PC-3 (cell line): ENCODE data around the gene EPHA2. TPM values are rescaled to one million over a fixed set of nuclear protein-coding genes. Genes with fewer than 3 reads are reported as not detected.

Experiments
- ATAC-seq: fragments of 200-7000 bp; cut with Tn5 transposase; 2 replicates; pipeline ENCODE4 v1.9.1; 2020; ENCODE audit warnings: mild to moderate bottlenecking, moderate library complexity
- BruUV-seq: library from RNA; stranded (reverse); fragments of 400-500 nt; replicated peaks from 2 replicates; lab custom pipeline; 2021; lab: Mats Ljungman, UMichigan
- CTCF ChIA-PET: fragments of 300-600 bp; sonication (Branson Sonifier 250); formaldehyde crosslinking; loops from one replicate; lab custom pipeline; 2022; ENCODE audit warnings: antibody characterized with exemption; lab: Charles Lee
- POLR2A ChIA-PET: fragments of 300-600 bp; sonication (Branson Sonifier 250); formaldehyde crosslinking; loops from one replicate; lab custom pipeline; 2022; ENCODE audit warnings: antibody characterized with exemption; ENCODE audit not compliant: unreplicated experiment; lab: Charles Lee
- DNase-seq: peaks from one replicate; pipeline ENCODE4 v3.0.0-alpha.2; 2015
- H2AFZ ChIP-seq: fragments of 300-600 bp; sonication (generic); 2 replicates; pipeline ENCODE4 v1.6.0; 2016; ENCODE audit warnings: antibody characterized with exemption, low read length
- H3F3A ChIP-seq: fragments of 300-600 bp; sonication (generic); one replicate; pipeline ENCODE4 v1.6.0; 2017; ENCODE audit warnings: antibody characterized with exemption, low read length, control low read depth, mild to moderate bottlenecking; ENCODE audit not compliant: unreplicated experiment
- H3K27ac ChIP-seq: fragments of 300-600 bp; sonication (generic); 2 replicates; pipeline ENCODE4 v1.5.1; 2016; ENCODE audit warnings: mild to moderate bottlenecking, low read length
- H3K27me3 ChIP-seq: fragments of 300-600 bp; sonication (generic); 2 replicates; pipeline ENCODE4 v1.6.1; 2016; ENCODE audit warnings: low read length, mixed read lengths
- H3K36me3 ChIP-seq: fragments of 300-600 bp; sonication (generic); 2 replicates; pipeline ENCODE4 v1.6.1; 2016; ENCODE audit warnings: low read depth, mixed run types, low read length, mixed read lengths
- H3K4me1 ChIP-seq: fragments of 300-600 bp; sonication (generic); 2 replicates; pipeline ENCODE4 v1.5.1; 2016; ENCODE audit warnings: low read length; ENCODE audit not compliant: insufficient read depth
- H3K4me2 ChIP-seq: fragments of 300-600 bp; sonication (generic); 2 replicates; pipeline ENCODE4 v1.6.0; 2016; ENCODE audit warnings: low read length
- H3K4me3 ChIP-seq: fragments of 300-600 bp; sonication (generic); 2 replicates; pipeline ENCODE4 v1.5.1; 2016; ENCODE audit warnings: mild to moderate bottlenecking, low read length, mixed read lengths
- H3K79me2 ChIP-seq: fragments of 300-600 bp; sonication (generic); 2 replicates; pipeline ENCODE4 v1.6.1; 2017; ENCODE audit warnings: low read length, mixed read lengths
- H3K9ac ChIP-seq: fragments of 300-600 bp; sonication (generic); 2 replicates; pipeline ENCODE4 v1.6.0; 2016; ENCODE audit warnings: mild to moderate bottlenecking, low read length
- H3K9me2 ChIP-seq: fragments of 300-600 bp; sonication (generic); replicated peaks from 2 replicates; pipeline ENCODE4 v1.6.1; 2016; ENCODE audit warnings: mixed run types, low read length, mixed read lengths
- H3K9me3 ChIP-seq: fragments of 300-600 bp; sonication (generic); 2 replicates; pipeline ENCODE4 v1.6.1; 2016; ENCODE audit warnings: low read length, mixed read lengths
- H4K20me1 ChIP-seq: fragments of 300-600 bp; sonication (generic); 2 replicates; pipeline ENCODE4 v1.6.1; 2016; ENCODE audit warnings: low read length, mixed read lengths
- EZH2 ChIP-seq: fragments of 300-600 bp; sonication (generic); IDR thresholded peaks from one replicate; pipeline ENCODE4 v1.6.1; 2017; ENCODE audit warnings: antibody characterized with exemption, mild to moderate bottlenecking, low read length; ENCODE audit not compliant: unreplicated experiment
- EZH2phosphoT487 ChIP-seq: fragments of 300-600 bp; sonication (generic); IDR thresholded peaks from 2 replicates; pipeline ENCODE4 v1.6.1; 2018; ENCODE audit warnings: mild to moderate bottlenecking, antibody characterized with exemption, low read length, borderline replicate concordance
- intact Hi-C: fragments of 100-400 bp; cut with micrococcal nuclease; formaldehyde crosslinking; loops from 2 replicates; pipeline ENCODE4 v1.9.0; 2023
- total RNA-seq: library from RNA; depleted of rRNA; stranded (reverse); fragments of >200 nt; gene quantifications from 2 replicates; pipeline ENCODE4 v1.2.3, GENCODE V29; 2014
- TF ChIP-seq, protein P1 (sequence below): fragments of 300-600 bp; sonication (generic); conservative IDR thresholded peaks from 2 replicates; pipeline ENCODE4 v1.5.1; 2017; ENCODE audit warnings: antibody characterized with exemption, low read depth, mild to moderate bottlenecking, low read length

Gene EPHA2
- total RNA-seq, 1 experiment from 2014 or later, result 459 TPM

DNA sequence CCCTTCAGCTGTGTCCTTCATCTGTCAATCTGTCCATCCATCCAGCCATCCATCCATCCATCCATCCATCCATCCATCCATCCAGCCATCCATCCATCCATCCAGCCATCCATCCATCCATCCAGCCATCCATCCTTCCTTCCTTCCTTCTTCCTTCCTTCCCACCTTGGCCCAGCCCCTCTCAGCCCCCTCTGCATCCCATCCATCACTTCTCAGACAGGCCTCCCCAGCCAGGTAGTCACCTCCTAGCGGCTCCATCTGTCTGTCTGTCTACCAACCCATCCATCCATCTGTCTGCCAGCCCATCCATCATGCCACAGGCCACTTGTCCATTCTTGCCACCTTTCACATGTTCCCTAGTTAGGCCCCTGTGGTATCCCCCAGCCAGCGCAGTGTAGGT is 10.2 kb upstream of the EPHA2 start:
- H3K4me1 ChIP-seq, result peaks cover 37% of the 10 kb centered on the region

GRCh38 chr1:16165548-16165947 is 9.7 kb upstream of the EPHA2 start:
- ChIA-PET POLR2A (no interaction called here), CTCF (interaction anchor here (0.5 kb wide), 1 partner anchor 44 kb away, joined by 4 read pairs; no protein-coding TSS in a partner anchor)
- Histone ChIP-seq H3K4me2 (no peak overlapping the region), H3K36me3 (no peaks in the 10 kb centered on the region), H3K79me2 (peaks cover 35% of the 10 kb centered on the region), H2AFZ (no peak overlapping the region), H3K4me1 (peaks cover 37% of the 10 kb centered on the region), H3K9ac (no peak overlapping the region), H3K27ac (0 out of 2 replicates have a peak overlapping the region, but pooled peaks have one; percentile 53), H3K27me3 (no peaks in the 10 kb centered on the region), H3K9me3 (no peaks in the 10 kb centered on the region), H3K9me2 (no peaks in the 10 kb centered on the region), H3K4me3 (no peak overlapping the region), H3F3A (no peaks in the 10 kb centered on the region), H4K20me1 (no peaks in the 10 kb centered on the region)
- ATAC-seq, result no peak
- no peak for DNase-seq
- intact Hi-C loops, result no loop called here
- no TSS peak for BruUV-seq
- TF ChIP-seq, protein P1, sequence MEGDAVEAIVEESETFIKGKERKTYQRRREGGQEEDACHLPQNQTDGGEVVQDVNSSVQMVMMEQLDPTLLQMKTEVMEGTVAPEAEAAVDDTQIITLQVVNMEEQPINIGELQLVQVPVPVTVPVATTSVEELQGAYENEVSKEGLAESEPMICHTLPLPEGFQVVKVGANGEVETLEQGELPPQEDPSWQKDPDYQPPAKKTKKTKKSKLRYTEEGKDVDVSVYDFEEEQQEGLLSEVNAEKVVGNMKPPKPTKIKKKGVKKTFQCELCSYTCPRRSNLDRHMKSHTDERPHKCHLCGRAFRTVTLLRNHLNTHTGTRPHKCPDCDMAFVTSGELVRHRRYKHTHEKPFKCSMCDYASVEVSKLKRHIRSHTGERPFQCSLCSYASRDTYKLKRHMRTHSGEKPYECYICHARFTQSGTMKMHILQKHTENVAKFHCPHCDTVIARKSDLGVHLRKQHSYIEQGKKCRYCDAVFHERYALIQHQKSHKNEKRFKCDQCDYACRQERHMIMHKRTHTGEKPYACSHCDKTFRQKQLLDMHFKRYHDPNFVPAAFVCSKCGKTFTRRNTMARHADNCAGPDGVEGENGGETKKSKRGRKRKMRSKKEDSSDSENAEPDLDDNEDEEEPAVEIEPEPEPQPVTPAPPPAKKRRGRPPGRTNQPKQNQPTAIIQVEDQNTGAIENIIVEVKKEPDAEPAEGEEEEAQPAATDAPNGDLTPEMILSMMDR, result no peak
- TF ChIP-seq EZH2phosphoT487 (no peak), EZH2 (no peak)

More for the DNA sequence above, 10.2 kb upstream of the EPHA2 start:
- no peaks in the 10 kb centered on the region for H3K36me3 ChIP-seq
- H2AFZ ChIP-seq, result no peak overlapping the region
- H3K9me2 ChIP-seq, result no peaks in the 10 kb centered on the region
- no peak overlapping the region for H3K27ac ChIP-seq
- H3K9me3 ChIP-seq, result no peaks in the 10 kb centered on the region
- H3K79me2 ChIP-seq, result peaks cover 34% of the 10 kb centered on the region
- no peak for TF ChIP-seq EZH2
- TF ChIP-seq, protein P1, result no peak
- no peak for TF ChIP-seq EZH2phosphoT487
- H3K4me2 ChIP-seq, result no peak overlapping the region
- CTCF ChIA-PET, result no interaction called here
- no peak overlapping the region for H3K9ac ChIP-seq
- BruUV-seq, result no TSS peak
- no peak overlapping the region for H3K4me3 ChIP-seq
- H4K20me1 ChIP-seq, result no peaks in the 10 kb centered on the region
- DNase-seq (no peak), ATAC-seq (no peak)
- H3K27me3 ChIP-seq, result no peaks in the 10 kb centered on the region
- POLR2A ChIA-PET, result no interaction called here
- intact Hi-C loops, result no loop called here
- no peaks in the 10 kb centered on the region for H3F3A ChIP-seq

DNA sequence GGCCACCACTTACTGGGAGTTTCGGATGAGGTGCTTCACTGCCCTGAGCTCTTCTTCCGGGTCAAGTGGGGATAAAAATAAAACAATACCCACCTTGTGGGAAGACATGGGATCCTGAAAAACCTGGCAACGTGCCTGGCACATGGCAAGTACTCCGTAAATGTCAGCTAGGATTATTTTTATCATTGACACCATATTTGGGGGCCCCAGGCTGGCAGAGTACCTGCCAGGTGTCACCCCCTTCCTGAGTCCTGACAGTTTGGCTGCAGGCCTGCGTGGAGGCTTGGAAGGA is 9.2 kb upstream of the EPHA2 start:
- Histone ChIP-seq H3K4me3 (no peak overlapping the region), H3K4me2 (no peak overlapping the region), H3K9me2 (no peaks in the 10 kb centered on the region), H3K4me1 (peaks cover 38% of the 10 kb centered on the region), H3K27me3 (no peaks in the 10 kb centered on the region), H2AFZ (no peak overlapping the region), H3K9ac (no peak overlapping the region), H3K36me3 (no peaks in the 10 kb centered on the region), H3K79me2 (peaks cover 37% of the 10 kb centered on the region), H3K9me3 (no peaks in the 10 kb centered on the region), H3K27ac (peak overlapping the region; percentile 53), H3F3A (peaks cover under 1% of the 10 kb centered on the region), H4K20me1 (no peaks in the 10 kb centered on the region)
- DNase-seq, result no peak
- TF ChIP-seq EZH2 (no peak), EZH2phosphoT487 (no peak)
- TF ChIP-seq, protein P1, result no peak
- BruUV-seq, result no TSS peak
- ChIA-PET POLR2A (interaction anchor here (1.4 kb wide), 1 partner anchor 9 kb away, joined by 3 read pairs; the partner anchor contains the start of gene EPHA2), CTCF (no interaction called here)
- ATAC-seq, result no peak
- intact Hi-C loops, result no loop called here
